Measurements from ENCODE around the gene SLC2A1.

DNA sequence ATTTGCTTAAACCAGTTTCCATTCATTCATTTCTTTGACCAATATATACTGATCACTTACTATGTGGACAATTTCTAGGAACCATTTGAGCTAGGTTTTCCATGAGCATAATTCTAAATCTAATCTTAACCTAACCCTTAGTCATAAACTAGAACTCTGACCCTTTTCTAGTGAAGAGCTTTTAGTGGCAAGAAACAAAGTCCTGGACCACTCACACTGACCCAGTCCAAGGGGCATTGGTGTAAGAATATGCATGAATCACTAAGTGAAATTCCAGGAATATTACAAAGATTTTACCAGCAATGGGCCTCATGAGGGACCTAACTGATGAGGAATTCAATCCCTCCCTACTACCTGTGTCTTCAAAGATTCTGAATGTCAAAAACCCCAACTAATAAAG is 40.6 kb upstream of the SLC2A1 start:
- TF ChIP-seq, protein P1, sequence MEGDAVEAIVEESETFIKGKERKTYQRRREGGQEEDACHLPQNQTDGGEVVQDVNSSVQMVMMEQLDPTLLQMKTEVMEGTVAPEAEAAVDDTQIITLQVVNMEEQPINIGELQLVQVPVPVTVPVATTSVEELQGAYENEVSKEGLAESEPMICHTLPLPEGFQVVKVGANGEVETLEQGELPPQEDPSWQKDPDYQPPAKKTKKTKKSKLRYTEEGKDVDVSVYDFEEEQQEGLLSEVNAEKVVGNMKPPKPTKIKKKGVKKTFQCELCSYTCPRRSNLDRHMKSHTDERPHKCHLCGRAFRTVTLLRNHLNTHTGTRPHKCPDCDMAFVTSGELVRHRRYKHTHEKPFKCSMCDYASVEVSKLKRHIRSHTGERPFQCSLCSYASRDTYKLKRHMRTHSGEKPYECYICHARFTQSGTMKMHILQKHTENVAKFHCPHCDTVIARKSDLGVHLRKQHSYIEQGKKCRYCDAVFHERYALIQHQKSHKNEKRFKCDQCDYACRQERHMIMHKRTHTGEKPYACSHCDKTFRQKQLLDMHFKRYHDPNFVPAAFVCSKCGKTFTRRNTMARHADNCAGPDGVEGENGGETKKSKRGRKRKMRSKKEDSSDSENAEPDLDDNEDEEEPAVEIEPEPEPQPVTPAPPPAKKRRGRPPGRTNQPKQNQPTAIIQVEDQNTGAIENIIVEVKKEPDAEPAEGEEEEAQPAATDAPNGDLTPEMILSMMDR (IDR thresholded peaks at IDR 0.05), result no peak
- no peak for TF ChIP-seq POLR2A (IDR thresholded peaks at IDR 0.05)
